GM12873 (cell line): ENCODE data around the gene LPCAT3.

Experiments
- TF ChIP-seq, protein P1 (sequence below): IDR thresholded peaks from 2 replicates; pipeline ENCODE4 v1.5.1; 2012; ENCODE audit warnings: low read depth, mild to moderate bottlenecking, moderate library complexity, low read length, control low read depth; ENCODE audit not compliant: insufficient read depth; ENCODE audit errors: missing control alignments

Gene LPCAT3

DNA sequence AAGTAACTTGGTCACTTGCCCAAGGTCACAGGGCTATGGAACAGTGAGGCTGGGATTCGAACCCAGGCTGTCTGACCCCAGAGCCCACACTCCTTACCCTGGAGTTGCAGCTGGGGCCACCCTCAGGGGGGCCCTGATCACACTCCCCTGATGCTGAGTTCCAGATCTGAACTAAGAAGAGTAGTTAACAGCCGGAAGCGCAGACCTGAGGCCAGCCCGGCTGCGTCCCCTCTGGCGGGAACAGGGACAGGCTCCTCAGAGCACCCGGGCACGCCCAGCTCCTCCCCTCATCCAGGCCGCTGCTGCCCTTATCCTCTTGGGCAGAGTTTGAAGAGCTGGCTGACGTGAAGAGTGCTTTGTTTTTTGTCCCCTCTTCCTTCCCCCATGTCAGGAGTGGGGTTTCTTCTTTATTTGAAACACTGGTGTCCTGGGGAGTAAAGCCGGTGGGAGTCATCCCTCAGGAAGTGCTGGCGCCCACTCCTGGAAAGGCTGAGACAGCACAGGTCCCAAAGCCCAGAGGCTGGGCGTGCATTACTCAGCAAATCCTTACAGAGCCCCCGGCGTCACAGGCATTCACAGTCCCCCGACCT, 56.5 kb downstream of the LPCAT3 start:
- TF ChIP-seq, protein P1, sequence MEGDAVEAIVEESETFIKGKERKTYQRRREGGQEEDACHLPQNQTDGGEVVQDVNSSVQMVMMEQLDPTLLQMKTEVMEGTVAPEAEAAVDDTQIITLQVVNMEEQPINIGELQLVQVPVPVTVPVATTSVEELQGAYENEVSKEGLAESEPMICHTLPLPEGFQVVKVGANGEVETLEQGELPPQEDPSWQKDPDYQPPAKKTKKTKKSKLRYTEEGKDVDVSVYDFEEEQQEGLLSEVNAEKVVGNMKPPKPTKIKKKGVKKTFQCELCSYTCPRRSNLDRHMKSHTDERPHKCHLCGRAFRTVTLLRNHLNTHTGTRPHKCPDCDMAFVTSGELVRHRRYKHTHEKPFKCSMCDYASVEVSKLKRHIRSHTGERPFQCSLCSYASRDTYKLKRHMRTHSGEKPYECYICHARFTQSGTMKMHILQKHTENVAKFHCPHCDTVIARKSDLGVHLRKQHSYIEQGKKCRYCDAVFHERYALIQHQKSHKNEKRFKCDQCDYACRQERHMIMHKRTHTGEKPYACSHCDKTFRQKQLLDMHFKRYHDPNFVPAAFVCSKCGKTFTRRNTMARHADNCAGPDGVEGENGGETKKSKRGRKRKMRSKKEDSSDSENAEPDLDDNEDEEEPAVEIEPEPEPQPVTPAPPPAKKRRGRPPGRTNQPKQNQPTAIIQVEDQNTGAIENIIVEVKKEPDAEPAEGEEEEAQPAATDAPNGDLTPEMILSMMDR, result peak; percentile 52

DNA sequence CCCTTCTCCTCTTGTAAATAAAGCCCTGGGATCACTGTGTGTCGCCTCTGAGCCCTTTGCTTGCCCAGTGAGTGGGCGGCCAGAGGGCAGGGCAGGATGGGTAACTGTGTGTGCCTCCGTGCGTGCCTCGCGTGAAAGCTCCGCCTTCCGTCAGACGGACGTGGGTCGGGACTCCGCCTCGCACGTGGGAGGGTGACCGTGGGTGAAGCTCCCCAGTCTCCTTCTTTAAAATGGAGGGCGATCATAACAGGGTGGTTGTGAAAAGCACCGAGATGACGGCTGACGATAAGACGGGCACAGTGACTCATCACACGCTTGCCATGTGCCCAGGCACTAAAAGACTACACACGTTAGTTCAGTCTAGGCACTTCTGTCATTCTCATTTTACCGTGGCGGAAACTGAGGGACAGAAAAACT, 57.0 kb downstream of the LPCAT3 start:
- TF ChIP-seq, protein P1, result no peak

DNA sequence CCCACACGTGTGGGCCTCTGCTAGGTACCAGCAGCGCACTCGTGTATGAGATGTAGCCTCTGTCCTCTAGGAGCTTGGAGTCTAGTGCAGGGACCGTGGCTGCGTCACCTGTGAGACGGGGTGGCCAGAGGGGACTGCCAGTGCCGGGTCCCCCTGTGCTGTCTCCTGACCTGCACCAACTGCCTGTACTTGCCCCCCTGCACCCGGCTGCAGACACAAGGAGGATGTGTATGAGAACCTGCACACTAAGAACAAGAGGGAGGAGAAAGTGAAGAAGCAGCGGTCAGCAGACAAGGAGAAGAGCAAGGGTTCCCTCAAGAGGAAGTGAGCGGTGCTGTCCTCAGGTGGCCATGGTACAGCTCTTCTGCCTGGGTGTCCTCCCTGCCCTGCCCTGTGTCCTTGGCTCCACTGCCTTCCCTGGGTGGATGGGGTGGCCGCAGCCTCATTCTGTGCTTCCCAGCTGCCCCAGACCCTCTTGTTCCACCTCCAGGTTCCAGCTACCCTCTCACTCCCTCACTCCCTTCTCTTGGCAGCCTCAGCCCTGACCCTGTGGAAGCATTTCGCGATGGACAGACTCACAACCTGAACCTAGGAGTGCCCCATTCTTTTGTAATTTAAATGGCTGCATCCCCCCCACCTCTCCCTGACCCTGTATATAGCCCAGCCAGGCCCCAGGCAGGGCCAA, 57.5 kb downstream of the LPCAT3 start:
- TF ChIP-seq, protein P1, result peak; percentile 64

DNA sequence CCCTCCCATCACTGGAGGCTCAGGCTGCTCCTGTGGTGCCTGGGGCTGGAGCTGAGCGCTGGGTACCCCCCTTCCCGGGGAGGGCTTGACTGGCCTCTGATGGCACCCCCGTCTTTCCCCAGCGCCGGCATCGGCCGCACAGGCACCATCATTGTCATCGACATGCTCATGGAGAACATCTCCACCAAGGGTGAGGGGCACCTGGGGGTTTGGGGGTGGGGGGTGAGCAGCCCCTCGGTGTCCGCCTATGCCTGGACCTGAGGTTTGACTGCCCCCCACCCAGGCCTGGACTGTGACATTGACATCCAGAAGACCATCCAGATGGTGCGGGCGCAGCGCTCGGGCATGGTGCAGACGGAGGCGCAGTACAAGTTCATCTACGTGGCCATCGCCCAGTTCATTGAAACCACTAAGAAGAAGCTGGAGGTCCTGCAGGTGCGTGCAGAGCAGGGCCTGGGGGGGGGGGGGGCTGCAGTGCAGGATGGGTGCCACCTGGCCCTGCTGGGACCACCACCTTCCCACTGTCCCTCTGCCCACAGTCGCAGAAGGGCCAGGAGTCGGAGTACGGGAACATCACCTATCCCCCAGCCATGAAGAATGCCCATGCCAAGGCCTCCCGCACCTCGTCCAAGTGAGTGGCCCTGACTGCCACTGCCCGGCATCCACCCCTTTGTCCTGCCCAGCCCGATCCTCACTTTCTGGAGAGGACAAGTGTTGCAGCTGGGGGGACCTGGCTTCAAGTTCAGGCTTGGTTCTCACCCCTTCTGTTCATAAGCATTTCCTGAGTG, 58.3 kb downstream of the LPCAT3 start:
- TF ChIP-seq, protein P1, result no peak

DNA sequence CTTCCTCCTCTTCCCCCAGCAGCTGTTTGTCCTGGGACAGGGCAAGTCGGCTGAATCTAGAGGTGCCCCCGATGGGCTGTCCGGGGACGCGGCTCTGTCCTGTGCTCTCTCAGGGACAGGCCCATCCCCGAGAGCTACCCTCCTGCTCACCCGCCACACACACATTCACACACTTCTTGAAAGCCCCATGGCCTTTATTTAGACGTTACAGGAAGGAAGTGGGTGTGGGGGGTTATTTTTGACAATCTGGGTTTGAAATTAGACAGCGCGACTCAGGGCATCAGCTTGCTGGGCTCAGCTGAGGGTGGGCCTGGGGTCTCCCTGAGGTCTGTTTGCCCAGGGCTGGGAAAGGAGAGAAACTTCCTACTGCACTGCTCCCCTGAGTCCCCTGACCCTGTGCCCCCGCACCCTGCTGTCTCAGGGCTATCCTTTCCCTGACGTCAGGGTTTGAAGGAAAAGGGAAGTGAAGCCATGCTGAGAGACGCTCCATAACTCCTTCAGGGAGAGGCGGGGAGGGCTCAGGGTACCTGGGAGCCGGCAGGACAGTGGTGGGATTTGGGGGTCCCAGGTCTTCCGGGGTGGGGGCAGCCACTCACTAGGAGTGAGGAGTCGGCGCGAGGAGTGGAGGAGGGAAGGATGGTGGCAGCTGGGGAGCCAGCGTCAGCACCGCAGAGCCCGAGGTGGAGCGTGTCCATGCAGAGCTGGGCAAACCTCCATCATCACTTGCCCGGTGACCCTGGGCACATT, 59.0 kb downstream of the LPCAT3 start:
- TF ChIP-seq, protein P1, result no peak

DNA sequence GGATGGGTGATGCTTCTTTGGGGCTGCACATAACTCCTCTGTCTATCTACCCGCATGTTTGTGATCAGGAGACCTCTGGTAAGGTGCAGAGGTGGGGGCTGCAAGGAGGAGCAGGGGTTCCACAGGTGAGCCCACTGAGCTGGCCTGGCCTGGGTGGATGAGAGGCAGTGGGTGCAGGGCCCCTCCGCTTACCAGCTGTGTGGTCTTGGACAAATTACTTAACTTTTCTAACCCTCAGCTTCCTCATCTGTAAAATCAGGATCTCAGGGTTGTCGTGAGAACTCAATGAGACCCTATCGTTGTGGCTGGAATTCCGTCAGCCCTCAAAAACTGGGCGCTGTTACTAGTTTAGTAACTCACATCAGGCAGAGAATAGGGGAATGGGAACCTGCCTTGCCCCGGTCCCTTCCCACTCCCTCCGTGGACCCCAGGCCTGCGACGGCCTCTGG, 59.6 kb downstream of the LPCAT3 start:
- TF ChIP-seq, protein P1, result no peak
